ENCODE results near the gene ANKRD28. TPM values are rescaled to one million over a fixed set of nuclear protein-coding genes. Genes with fewer than 3 reads are reported as not detected.
A peak's percentile ranks its signal among the peaks of the same experiment; 100 is the strongest.
"Not testable (repeated sequence)": the region's sequence is repeated elsewhere in the genome, so short reads cannot be mapped to it uniquely, and the experiment has no call there.

ANKRD28 gene
- total RNA-seq, result 10 to 100 TPM; 25.7 to 44.7 (median 40.9) TPM

DNA sequence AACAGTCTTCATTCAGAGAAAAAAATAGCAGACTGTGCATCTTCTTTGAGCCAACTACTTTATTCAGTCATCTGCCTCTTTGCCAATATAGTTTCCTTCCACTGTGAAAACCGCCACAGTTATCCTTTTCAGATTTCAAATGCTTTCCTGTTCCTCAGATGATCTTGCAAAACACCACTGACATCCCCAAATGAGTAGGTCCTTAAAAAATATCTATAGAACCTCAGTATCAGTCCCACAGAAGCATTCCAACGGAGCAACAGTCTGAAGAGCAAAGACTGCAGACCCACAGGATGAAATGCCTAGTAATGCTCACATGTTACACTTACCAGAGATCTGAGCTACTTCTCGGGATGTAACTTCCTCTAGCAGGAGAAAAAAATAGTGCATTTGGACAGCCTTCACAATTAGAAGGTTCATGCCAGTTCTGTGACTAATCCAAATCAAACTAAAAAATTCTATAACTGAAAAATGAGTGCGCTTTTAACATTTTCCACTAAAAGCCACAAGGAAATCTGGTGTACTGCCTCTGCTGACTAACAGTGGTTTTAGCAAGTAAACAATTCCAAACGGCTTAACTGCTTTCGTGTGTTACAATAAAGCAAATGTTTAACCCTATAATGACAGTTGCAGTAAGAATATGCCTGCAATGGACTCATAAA, at the start of gene ANKRD28:
Gene ANKRD28 (minus strand): TSS at position 338 of the 662 bp plus-strand sequence. CDS start 1,458 bp downstream, outside the sequence.
- 0 to 1% methylated on average over 6 of the region's 6 CpGs for WGBS, 2 donors
- peak in 1 of 2 donors; percentile 44 for DNase-seq (ENCODE audit: low spot score in 2 of 2)
- intact Hi-C loops (cut with DNase I; ENCODE audit: low total_unique reads), result no loop called here
- H3K4me3 ChIP-seq (ENCODE audit: low read depth, poor library complexity, severe bottlenecking), result peak within 1 kb of the TSS; percentile 6
- TF ChIP-seq CTCF (IDR thresholded peaks at IDR 0.05), result no peak
- TF ChIP-seq POLR2A (IDR thresholded peaks at IDR 0.05), result peak in 1 of 2 donors; percentile 19

GRCh38 chr3:15847239-15847638, 49.5 kb upstream of the ANKRD28 start:
- no peak for DNase-seq (ENCODE audit: low spot score in 2 of 2)
- no peak overlapping the region for H3K4me3 ChIP-seq (ENCODE audit: low read depth, poor library complexity, severe bottlenecking)
- intact Hi-C loops (cut with DNase I; ENCODE audit: low total_unique reads), result no loop called here
- TF ChIP-seq CTCF (IDR thresholded peaks at IDR 0.05) (no peak), POLR2A (IDR thresholded peaks at IDR 0.05) (no peak)

- intact Hi-C loops (cut with DNase I; ENCODE audit: low total_unique reads), result no loop called here
- DNase-seq (ENCODE audit: low spot score in 2 of 2), result no peak
- no peak for TF ChIP-seq POLR2A (IDR thresholded peaks at IDR 0.05)
- no peak for TF ChIP-seq CTCF (IDR thresholded peaks at IDR 0.05)
- no peak overlapping the region for H3K4me3 ChIP-seq (ENCODE audit: low read depth, poor library complexity, severe bottlenecking)
Measured at GRCh38 chr3:15846606-15847005, 48.8 kb upstream of the ANKRD28 start.

DNA sequence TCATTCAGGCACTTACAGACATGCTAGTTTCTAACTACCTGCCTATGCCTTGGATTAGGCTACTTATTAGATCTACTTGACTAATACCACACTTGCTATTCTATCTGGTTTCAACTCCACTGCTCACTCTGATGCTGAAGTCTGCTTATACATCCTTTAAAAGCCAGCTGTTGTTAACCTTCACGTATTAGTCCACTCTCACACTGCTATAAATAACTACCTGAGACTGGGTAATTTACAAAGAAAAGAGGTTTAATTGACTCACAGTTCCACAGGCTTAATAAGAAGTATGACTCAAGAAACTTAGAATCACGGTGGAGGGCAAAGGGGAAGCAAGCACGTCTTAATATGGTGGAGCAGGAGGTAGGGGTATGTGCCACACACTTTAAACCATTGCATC, 47.7 kb upstream of the ANKRD28 start:
- WGBS, 2 donors, result 89 to 92% methylated on average over 3 of the region's 3 CpGs
- intact Hi-C loops (cut with DNase I; ENCODE audit: low total_unique reads), result no loop called here
- TF ChIP-seq CTCF (IDR thresholded peaks at IDR 0.05) (no peak), POLR2A (IDR thresholded peaks at IDR 0.05) (no peak)
- no peak overlapping the region for H3K4me3 ChIP-seq (ENCODE audit: low read depth, poor library complexity, severe bottlenecking)
- no peak for DNase-seq (ENCODE audit: low spot score in 2 of 2)

DNA sequence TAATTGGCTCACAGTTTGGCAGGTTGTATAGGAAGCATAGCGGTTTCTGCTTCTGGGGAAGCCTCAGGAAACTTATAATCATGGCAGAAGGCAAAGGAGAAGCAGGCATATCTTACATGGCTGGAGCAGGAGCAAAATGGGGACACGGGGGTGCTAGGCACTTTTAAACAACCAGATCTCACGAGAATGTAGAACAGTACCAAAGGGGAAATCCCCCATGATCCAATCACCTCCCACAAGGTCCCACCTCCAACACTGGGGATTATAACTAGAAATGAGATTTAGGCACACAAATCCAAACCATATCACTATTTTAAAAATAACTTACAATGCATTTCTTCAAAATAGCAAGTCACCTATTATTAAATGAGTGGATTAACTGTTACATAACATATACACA, 47.1 kb upstream of the ANKRD28 start:
- TF ChIP-seq POLR2A (IDR thresholded peaks at IDR 0.05), result no peak
- no peak for TF ChIP-seq CTCF (IDR thresholded peaks at IDR 0.05)

DNA sequence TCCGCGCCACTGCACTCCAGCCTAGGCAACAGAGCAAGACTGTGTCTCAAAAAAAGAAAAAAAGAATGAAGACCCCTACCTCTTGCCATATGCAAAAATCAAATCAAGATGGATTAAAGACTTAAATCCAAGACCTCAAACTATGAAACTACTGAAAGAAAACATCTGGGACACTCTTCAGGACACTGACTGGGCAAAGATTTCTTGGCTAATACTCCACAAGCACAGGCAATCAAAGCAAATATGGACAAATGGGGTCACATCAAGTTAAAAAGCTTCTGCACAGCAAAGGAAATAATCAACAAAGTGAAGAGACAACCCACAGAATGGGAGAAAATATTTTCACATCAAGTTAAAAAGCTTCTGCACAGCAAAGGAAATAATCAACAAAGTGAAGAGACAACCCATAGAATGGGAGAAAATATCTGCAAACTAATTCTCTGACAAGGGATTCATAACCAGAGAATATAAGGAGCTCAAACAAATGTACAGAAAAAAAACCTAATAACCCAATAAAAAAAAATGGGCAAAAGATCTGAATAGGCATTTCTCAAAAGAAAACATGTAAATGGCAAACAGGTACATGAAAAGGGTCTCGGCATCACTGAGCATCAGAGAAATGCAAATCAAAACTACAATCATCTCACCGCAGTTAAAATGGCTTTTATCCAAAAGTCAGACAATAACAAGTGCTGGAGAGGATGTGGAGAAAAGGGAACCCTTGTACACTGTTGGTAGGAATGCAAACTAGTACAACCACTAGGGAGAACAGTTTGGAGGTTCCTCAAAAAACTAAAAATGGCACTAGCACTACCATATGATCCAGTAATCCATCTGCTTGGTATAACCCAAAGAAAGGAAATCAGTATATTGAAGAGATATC, 43.6 kb upstream of the ANKRD28 start:
- H3K4me3 ChIP-seq (ENCODE audit: low read depth, poor library complexity, severe bottlenecking); DNase-seq (ENCODE audit: low spot score in 2 of 2); intact Hi-C loops (cut with DNase I; ENCODE audit: low total_unique reads): not testable (repeated sequence)
- 99% methylated on average over 4 of the region's 4 CpGs for WGBS, 2 donors

More for the DNA sequence above, 47.1 kb upstream of the ANKRD28 start:
- no peak for DNase-seq (ENCODE audit: low spot score in 2 of 2)
- intact Hi-C loops (cut with DNase I; ENCODE audit: low total_unique reads), result no loop called here
- H3K4me3 ChIP-seq (ENCODE audit: low read depth, poor library complexity, severe bottlenecking), result no peak overlapping the region
- WGBS, 2 donors, result 86 to 91% methylated on average over 3 of the region's 3 CpGs
